CD4-positive, alpha-beta T cell treated with Interleukin-15 for 1 hour (primary cell): ENCODE data around the gene PPP3CA.
"Not testable (repeated sequence)": the region's sequence is repeated elsewhere in the genome, so short reads cannot be mapped to it uniquely, and the experiment has no call there.

Experiments
- DNase-seq: peaks from one replicate; pipeline ENCODE4 v3.0.0-alpha.2; 2020

Gene PPP3CA

DNA sequence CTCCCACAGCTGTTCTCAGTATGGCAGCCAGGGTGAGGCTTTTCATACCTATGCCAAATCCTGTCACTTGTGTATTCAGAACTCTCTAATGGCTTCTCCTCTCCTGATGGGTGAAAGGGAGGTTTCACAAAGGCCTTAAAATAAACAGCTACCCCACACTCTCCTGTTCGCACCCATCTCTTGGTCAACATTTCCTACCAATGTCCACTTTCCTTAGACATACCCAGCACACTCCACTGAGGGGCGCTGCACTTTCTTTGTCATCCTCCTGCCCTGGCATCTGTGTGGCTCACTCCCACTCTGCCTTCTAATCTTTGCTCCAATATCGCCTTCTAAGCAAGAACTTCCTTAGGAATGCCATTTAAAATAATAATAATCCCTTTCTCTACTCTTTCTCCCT lies 313.3 kb downstream of the PPP3CA start:
- DNase-seq, result no peak

GRCh38 chr4:101032541-101032940 lies 314.8 kb downstream of the PPP3CA start:
- no peak for DNase-seq

DNA sequence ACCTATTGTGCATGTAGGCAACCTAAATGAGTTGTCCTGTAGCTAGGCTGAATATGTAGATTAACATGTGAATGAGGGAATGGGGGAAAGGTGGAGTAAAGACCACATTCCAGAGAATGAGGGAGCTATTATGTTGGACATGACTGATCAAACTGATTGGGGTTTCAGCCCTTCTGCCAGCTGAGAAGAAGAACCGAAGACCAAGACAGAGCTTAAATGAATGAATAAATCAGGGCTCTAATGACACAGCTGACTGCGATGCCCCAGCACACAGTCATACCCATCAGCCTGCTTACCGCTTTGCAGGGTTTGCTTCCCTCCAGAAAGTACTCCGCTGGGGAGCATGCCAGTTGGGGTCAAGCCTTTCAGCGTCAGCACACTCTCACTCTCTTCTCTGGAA lies 315.4 kb downstream of the PPP3CA start:
- DNase-seq, result no peak

DNA sequence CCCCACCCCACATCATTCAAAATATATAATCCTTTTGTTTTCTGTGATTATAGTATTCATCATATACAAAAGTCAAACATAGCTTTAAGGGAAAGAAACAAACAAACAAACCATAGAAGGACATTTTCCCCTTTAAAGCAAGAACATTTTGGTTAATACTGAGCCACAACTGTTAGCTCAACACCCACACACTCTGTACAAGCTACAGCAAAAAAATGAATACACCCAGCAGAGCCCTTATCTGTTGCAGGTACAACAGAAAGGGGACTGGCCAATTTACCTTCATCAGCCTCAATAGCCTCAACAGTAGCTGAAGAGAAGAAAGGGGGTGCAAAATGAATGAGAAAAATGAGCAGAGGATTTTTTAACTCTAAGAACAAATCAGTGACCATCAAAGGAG lies 318.4 kb downstream of the PPP3CA start:
- no peak for DNase-seq

DNA sequence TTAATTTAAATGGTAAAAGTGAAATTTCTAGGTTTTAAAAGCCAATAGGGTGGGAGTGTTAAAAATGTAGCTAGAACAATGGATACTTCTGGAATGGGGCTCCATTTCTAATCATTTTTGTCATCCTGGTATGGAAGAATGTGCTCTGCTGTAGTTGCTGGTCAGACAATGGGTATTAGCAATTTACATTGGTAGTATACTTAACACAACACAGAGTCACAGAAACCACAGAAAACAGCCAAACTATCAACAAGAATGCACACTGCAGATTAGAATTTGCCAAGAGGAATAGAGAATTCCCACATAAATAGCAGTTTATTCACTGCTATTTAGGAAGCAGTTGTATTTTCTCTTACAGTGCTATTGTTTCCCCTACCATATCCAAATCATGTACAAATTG lies 319.6 kb downstream of the PPP3CA start:
- DNase-seq, result no peak

- DNase-seq, result no peak
Observed at GRCh38 chr4:101025755-101026154, 321.6 kb downstream of the PPP3CA start.

DNA sequence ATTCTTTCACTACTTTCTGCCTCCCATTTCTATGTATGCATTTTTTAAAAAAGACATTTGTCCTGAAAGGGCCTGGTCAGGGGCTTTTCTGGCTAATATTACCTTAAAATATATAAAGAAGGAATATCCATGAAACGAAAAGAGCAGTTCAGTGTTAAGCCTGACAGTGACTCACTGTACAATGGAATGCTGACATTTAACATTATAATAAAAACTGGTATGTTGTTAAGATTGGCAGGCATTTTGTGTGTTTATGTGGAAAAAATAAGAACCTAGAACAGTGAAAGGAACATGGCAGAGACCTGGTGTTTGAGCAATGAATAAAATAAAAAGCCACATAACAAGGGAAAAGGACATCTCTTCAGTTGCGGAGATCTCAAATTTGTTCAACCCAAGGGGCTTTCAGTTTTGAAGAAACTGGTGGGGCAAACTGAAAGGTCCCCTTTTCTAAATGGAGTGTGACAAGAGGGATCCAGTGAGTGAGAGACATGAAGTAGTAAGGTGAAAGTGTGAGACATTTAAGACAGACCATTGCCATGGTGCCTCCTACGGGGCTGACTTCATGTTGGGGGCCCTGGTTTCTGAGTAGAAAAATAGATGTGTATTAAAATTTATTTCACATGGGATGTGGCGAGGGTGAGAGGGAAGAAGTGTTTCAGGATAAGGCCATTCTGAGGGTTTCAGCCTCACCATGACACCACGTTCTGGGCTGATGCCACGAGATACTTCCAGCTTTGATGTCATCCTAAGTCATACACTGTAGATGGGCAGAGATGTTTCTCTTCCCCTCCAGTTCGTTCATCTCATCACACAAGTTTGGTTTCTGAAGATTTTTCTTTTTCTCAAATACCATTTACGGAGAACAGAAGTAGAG lies 324.9 kb downstream of the PPP3CA start:
- no peak for DNase-seq

DNA sequence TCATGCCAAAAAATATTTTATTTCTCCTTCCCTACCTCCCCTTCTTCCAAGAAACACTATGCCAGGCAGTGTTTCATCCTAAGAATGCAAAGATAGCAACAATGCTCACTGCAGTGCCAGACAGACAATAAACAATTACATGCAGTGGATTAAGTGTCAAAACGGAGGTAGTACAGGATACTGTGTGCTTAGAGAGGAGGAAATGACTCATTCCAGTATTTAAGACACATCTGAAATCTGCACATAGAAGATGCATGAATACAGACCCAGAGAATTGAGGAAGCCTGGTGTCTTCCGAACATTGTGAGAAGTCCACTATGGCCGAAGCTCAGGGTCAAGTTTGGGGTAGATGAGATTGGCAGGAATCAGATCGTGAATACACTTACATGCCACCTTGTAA lies 326.4 kb downstream of the PPP3CA start:
- no peak for DNase-seq

GRCh38 chr4:101019941-101020401 lies 327.4 kb downstream of the PPP3CA start:
- no peak for DNase-seq

DNA sequence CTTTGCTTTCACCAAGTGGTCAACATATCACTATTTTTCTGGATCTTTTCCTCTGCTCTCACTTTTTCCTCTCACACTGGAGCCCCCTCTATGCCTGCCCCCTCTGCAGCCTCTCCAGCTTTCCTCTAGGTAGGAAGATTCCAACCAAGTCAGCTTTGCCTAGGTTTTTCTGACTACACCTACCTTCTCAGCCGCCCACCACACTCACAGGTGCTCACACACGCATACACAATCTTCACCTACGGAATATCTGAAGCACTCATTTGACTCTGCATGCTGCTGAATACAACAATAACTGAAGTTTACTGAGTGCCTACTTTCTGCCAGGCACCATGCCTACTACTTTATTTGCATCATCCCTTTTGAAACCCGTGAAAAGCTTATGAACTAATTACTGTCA lies 328.0 kb downstream of the PPP3CA start:
- DNase-seq, result no peak

DNA sequence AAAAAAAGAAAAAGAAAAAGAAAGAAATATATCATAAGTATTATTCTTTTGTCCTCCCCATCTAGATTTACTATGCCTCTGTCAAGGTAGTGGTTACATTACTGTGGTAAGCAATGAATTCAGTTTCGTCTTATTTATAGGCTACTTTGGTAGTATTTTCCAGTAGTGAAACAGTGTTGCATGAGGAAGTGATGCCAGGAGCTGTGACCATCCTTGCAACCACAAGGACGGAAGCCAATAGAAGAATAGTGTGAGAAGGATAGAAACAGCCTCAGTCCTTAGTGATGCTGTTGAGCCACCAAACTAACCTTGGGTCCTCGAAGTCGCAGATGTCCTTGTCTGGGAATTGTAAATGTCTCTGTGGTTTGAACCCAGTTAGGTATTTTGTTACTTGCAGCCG lies 328.5 kb downstream of the PPP3CA start:
- DNase-seq, result peak; percentile 24

DNA sequence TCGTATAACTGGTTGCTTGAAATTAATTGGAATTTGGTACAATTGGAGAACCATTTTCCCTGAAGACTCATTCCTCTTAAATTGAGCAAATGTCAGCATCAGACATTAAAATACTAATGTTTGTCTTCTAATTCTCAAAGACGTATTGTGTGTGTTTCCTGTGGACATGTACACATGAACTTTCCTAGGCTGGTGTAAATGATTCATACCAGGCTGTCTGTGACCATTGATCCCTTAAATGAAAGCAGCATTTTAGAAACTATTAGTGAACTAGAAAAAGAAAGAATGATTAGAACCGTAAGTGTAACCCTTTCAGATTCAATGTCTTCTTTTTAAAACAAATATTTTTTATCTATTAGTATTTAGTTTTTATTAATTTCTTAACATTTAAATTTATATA lies 332.9 kb downstream of the PPP3CA start:
- no peak for DNase-seq

DNA sequence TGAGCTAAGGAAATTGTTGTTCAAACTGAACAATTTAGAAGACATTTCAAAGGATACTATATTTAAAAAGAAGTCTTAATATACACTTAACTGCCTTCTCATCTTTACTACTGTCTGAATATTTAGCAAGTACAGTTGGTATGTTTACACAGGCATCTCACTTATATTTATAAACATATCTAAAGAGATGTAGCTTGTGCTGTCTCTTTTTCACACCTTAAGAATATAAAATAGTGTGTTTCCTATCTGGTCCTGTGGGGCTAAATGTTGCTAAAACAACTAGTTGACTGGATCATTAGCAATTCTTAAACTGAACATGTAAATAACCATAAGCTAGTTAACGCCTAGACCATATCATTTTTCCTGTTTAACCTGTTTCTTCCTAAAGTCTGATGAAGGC lies 336.3 kb downstream of the PPP3CA start:
- DNase-seq, result no peak

GRCh38 chr4:101009471-101009870 lies 337.9 kb downstream of the PPP3CA start:
- no peak for DNase-seq

DNA sequence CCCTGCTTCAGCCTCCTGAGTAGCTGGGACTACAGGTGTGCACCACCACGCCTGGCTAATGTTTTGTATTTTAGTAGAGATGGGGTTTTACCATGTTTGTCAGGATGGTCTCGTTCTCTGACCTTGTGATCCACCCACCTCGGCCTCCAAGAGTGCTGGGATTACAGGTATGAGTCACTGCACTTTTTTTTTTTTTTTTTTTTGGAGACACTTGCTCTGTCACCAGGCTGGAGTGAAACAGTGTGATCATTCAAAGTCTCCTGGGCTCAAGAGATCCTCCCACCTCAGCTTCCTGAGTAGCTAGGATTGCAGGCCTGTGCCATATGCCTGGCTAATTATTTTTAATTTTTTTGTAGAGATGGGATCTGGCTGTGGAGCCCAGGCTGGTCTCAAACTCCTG lies 338.8 kb downstream of the PPP3CA start:
- no peak for DNase-seq

DNA sequence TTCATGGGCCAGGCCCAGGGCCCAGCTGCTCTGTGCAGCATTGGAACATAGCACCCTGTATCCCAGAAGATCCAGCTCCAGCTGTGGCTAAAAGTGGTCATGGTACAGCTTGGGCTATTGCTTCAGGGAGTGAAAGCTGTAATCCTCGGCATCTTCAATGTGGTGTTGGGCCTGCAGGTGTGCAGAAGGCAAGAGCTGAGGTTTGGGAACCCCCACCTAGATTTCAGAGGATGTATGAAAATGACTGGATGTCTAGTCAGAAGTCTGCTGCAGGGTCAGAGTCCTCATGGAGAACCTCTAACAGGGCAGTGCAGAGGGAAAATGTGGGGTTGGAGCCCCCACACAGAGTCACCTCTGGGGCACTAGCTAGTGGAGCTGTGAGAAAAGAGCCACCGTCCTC lies 341.7 kb downstream of the PPP3CA start:
- DNase-seq, result no peak

- no peak for DNase-seq
Observed at GRCh38 chr4:101000496-101000895, 346.8 kb downstream of the PPP3CA start.

DNA sequence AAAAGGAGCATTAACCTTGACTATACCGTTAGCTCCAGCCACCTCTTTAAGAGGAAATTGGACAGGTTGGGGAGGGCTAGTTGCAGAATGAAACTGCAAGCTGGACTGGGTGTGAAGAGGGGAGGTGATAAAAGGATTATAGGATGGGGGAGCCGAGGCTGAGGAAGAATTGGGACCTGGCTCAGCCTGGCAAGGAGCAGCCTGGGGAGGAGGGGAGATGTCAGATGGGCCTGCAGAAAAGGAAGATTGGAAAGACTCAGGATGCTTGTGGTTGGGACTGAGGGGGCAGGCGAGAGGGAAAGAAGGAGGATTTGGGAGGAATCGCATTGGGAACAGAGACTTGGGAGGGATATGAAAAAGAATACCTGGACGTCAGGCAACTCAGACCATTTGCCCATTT lies 351.7 kb downstream of the PPP3CA start:
- DNase-seq, result no peak

GRCh38 chr4:100995002-100995401 lies 352.3 kb downstream of the PPP3CA start:
- not testable (repeated sequence) for DNase-seq

- not testable (repeated sequence) for DNase-seq
Observed at GRCh38 chr4:100991332-100992069, 355.8 kb downstream of the PPP3CA start.

DNA sequence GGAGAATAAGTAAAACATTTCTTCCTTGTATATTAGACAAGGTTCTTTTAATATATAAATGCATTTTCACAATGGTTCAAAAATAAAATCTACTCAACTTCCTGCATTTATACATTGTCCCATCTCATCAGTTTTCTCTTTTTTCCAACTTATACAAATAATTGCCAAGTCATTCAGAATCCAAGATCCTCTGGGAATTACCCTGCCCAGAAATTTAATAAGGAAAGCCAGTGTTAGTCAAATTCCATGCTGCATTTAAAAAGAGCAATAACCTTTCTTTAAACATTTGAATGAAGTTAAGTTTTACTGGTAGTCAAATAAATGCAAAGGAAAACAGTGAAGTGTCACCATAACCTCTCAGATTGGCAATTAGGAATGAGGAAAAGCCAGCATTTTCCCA lies 357.9 kb downstream of the PPP3CA start:
- no peak for DNase-seq

DNA sequence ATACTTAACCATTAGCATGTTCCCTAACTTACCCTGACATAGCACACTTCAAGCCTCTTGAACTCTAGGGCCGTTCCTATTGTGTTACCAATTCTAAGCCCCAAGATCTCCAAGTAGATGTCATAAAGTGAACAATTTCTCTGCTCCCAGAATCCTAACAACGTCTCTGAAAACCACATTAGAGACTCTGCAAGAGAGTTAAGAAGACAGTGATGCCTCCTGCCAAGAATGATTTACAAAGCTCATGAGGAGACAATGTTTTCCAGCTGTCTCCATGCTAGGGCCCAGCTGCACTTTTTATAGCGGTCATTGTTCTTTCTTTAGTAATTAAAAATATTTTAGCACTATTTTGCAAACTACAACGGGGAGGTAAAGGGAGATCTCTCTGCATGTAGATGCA lies 358.4 kb downstream of the PPP3CA start:
- no peak for DNase-seq

DNA sequence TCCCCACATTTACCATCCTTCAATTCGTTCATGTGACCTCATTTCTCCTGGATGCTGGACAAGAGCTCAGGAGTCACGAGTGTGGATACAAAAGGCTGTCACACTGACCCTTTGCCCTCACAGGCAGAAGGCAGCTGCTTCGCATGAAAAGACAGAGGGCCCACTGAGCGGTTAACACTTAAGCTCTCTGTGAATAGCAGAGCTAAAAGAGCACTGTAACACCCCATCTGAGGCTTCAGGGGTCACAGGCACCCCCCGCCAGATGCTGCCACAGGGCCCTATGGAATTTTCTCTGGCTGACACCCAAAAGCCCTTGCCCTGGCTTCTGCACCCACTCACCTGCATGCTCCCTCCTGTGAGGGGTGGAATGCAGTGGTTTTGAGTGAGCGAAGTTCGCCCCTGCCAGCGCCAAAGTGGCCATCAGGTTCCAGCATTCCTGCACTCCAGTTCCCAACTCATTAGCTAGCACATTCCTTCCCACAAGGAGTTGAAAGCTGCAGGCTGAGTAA lies 360.9 kb downstream of the PPP3CA start:
- DNase-seq, result no peak

GRCh38 chr4:100985576-100985975 lies 361.8 kb downstream of the PPP3CA start:
- no peak for DNase-seq
